HCT116 (cell line): ENCODE data around the gene FAM181A. TPM values are rescaled to one million over a fixed set of nuclear protein-coding genes. Genes with fewer than 3 reads are reported as not detected.

Experiments
- ATAC-seq: fragments of 200-7000 bp; cut with Tn5 transposase; 2 replicates; pipeline ENCODE4 v1.9.1; 2020; ENCODE audit warnings: mild to moderate bottlenecking, moderate library complexity
- BruUV-seq: library from RNA; stranded (reverse); fragments of 400-500 nt; replicated peaks from 2 replicates; lab custom pipeline; 2021; lab: Mats Ljungman, UMichigan
- CTCF ChIA-PET: fragments of 300-600 bp; sonication (Branson Sonifier 250); formaldehyde crosslinking; loops from one replicate; lab custom pipeline; 2021; ENCODE audit warnings: antibody characterized with exemption; lab: Charles Lee
- POLR2A ChIA-PET: fragments of 300-600, 350-600 bp; sonication (Branson Sonifier 250); formaldehyde crosslinking; loops from one replicate; lab custom pipeline; 2021; ENCODE audit warnings: antibody characterized with exemption; lab: Charles Lee
- RAD21 ChIA-PET, 2 experiments: fragments of 300-600 bp; sonication (Branson Sonifier 250); formaldehyde crosslinking; loops; one replicate each; lab custom pipeline; 2023; ENCODE audit warnings: low total read pairs in 2 of 2; ENCODE audit not compliant: uncharacterized antibody in 2 of 2, unreplicated experiment in 2 of 2, low non-redundant PET in 1 of 2; lab: Charles Lee
- DNase-seq: peaks from one replicate; pipeline ENCODE4 v3.0.0-alpha.2; 2010; ENCODE audit warnings: low read depth, low spot score
- H2AFZ ChIP-seq: fragments of 200-600 bp; shearing (Covaris generic), sonication (generic); 2 replicates; pipeline ENCODE4 v1.6.1; 2017; ENCODE audit warnings: low read depth, mixed run types, mixed read lengths, antibody characterized with exemption, low read length; ENCODE audit not compliant: poor library complexity, severe bottlenecking
- H3K27ac ChIP-seq: 2 replicates; pipeline ENCODE4 v1.5.1; 2012; ENCODE audit warnings: low read depth, low read length
- H3K27me3 ChIP-seq: fragments of 200-600 bp; sonication (generic); 2 replicates; pipeline ENCODE4 v1.6.1; 2016; ENCODE audit warnings: mixed run types, low read length, mixed read lengths; ENCODE audit not compliant: insufficient read depth
- H3K36me3 ChIP-seq, 2 experiments: fragments of 200-500 bp in 1 of 2; fragments of 200-600 bp in 1 of 2; sonication (Bioruptor generic) in 1 of 2; sonication (generic) in 1 of 2; 2 replicates each; pipeline versions ENCODE4 v1.5.1 to v1.6.1; 2014 to 2016; ENCODE audit warnings: low read length in 2 of 2, inconsistent platforms in 1 of 2, mixed read lengths in 1 of 2, mixed run types in 1 of 2; ENCODE audit not compliant: insufficient read depth in 2 of 2, control insufficient read depth in 1 of 2
- H3K4me1 ChIP-seq, 2 experiments: fragments of 200-600 bp in 1 of 2; sonication (generic) in 1 of 2; 2 replicates each; pipeline versions ENCODE4 v1.5.1 to v1.6.1; 2012 to 2017; ENCODE audit warnings: low read length in 2 of 2, inconsistent platforms in 1 of 2, mild to moderate bottlenecking in 1 of 2, mixed read lengths in 1 of 2, mixed run types in 1 of 2, moderate library complexity in 1 of 2; ENCODE audit not compliant: insufficient read depth in 2 of 2, control insufficient read depth in 1 of 2
- H3K4me2 ChIP-seq: fragments of 200-600 bp; sonication (generic); 2 replicates; pipeline ENCODE4 v1.6.1; 2017; ENCODE audit warnings: mixed run types, low read length, mixed read lengths
- H3K4me3 ChIP-seq, 2 experiments: fragments of 200-600 bp in 1 of 2; sonication (generic) in 1 of 2; replicated peaks in 1 of 2; 2 replicates each; pipeline ENCODE4 v1.5.1; 2011 to 2016; ENCODE audit warnings: low read length in 2 of 2, control low read depth in 1 of 2, low read depth in 1 of 2, mild to moderate bottlenecking in 1 of 2, mixed read lengths in 1 of 2, mixed run types in 1 of 2
- H3K79me2 ChIP-seq: fragments of 200-600 bp; sonication (generic); 2 replicates; pipeline ENCODE4 v1.6.1; 2017; ENCODE audit warnings: mild to moderate bottlenecking, mixed run types, low read length, moderate library complexity, mixed read lengths; ENCODE audit not compliant: insufficient read depth
- H3K9ac ChIP-seq: fragments of 200-600 bp; sonication (generic); 2 replicates; pipeline ENCODE4 v1.6.1; 2016; ENCODE audit warnings: low read length, mixed read lengths
- H3K9me2 ChIP-seq: fragments of 200-600 bp; sonication (generic), shearing (Covaris generic); 2 replicates; pipeline ENCODE4 v1.6.1; 2017; ENCODE audit warnings: mixed run types, mild to moderate bottlenecking, moderate library complexity; ENCODE audit not compliant: insufficient read depth
- H3K9me3 ChIP-seq, 2 experiments: fragments of 200-500 bp in 1 of 2; fragments of 200-600 bp in 1 of 2; sonication (Bioruptor generic) in 1 of 2; sonication (generic) in 1 of 2; 2 replicates each; pipeline ENCODE4 v1.6.1; 2014 to 2017; ENCODE audit warnings: low read length in 2 of 2, mixed read lengths in 2 of 2, inconsistent platforms in 1 of 2, low read depth in 1 of 2, mild to moderate bottlenecking in 1 of 2, mixed run types in 1 of 2, moderate library complexity in 1 of 2; ENCODE audit not compliant: control insufficient read depth in 1 of 2, insufficient read depth in 1 of 2
- H4K20me1 ChIP-seq: fragments of 200-600 bp; sonication (generic), shearing (Covaris generic); 2 replicates; pipeline ENCODE4 v1.6.1; 2017; ENCODE audit warnings: mixed run types, mild to moderate bottlenecking, moderate library complexity; ENCODE audit not compliant: insufficient read depth
- CEBPB ChIP-seq: IDR thresholded peaks from 2 replicates; pipeline ENCODE4 v1.6.1; 2012; ENCODE audit warnings: low read depth
- EGR1 ChIP-seq: IDR thresholded peaks from 2 replicates; pipeline ENCODE4 v1.6.1; 2012; ENCODE audit warnings: low read depth
- ELF1 ChIP-seq: IDR thresholded peaks from 2 replicates; pipeline ENCODE4 v1.6.1; 2012; ENCODE audit warnings: low read depth, borderline replicate concordance
- EZH2 ChIP-seq: fragments of 200-600 bp; sonication (generic); IDR thresholded peaks from 2 replicates; pipeline ENCODE4 v1.6.1; 2017; ENCODE audit warnings: antibody characterized with exemption, mixed run types
- JUND ChIP-seq: IDR thresholded peaks from 2 replicates; pipeline ENCODE4 v1.6.1; 2012
- SP1 ChIP-seq: IDR thresholded peaks from 2 replicates; pipeline ENCODE4 v1.6.1; 2012; ENCODE audit warnings: low read depth
- SRF ChIP-seq: IDR thresholded peaks from 2 replicates; pipeline ENCODE4 v1.6.1; 2012; ENCODE audit warnings: low read depth
- ZFX ChIP-seq: fragments of 450-650 bp; IDR thresholded peaks from 2 replicates; pipeline ENCODE4 v1.6.1; 2017
- intact Hi-C: fragments of 100-400 bp; cut with micrococcal nuclease; formaldehyde crosslinking; loops from 2 replicates; pipeline ENCODE4 v1.10.0; 2022
- total RNA-seq: library from RNA; stranded (reverse); gene quantifications from one replicate; pipeline ENCODE4 v1.2.1, GENCODE V29; 2021; ENCODE audit not compliant: unreplicated experiment
- TF ChIP-seq, protein P1 (sequence below): IDR thresholded peaks from 2 replicates; pipeline ENCODE4 v1.6.1; 2012
- TF ChIP-seq, protein P2 (sequence below): IDR thresholded peaks from 2 replicates; pipeline ENCODE4 v1.6.1; 2012

Gene FAM181A
- total RNA-seq, 1 experiment from 2014 or later = not detected

DNA sequence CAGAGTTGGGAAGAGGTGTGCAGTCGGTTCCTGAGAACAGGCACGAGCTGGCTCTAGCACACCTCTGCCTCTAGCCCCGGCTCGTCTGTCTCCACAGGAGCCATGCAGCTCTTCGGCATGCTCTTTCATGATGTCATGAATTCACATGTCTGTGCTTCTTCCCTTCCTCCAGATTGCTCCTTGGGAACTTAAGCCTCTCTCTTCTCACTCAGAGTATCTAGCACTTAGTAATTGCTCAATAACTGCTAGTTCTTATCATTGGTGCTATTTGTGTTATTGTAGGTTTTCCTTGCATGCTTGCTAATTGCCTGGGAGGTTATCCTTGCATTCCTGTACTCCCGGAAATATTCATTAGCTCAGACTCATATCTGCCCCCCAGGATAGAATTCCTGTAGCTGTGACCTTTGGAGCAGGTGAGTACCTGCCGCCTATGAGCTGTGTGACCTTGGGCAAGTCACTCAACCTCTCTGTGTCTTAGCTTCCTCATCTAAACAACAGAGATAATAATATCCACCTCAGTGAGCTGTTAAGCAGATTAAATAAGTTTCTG, 19.5 kb downstream of the FAM181A start:
- H3K36me3 ChIP-seq = no peaks in the 10 kb centered on the region
- H3K9me2 ChIP-seq = no peaks in the 10 kb centered on the region
- ChIA-PET RAD21 (no interaction called here), CTCF (interaction anchor here (1.0 to 1.8 kb wide), 2 partner anchors 10 to 190 kb away, joined by 5 to 6 read pairs; no protein-coding TSS in a partner anchor)
- DNase-seq = no peak
- peak; percentile 35 for ATAC-seq
- no peaks in the 10 kb centered on the region for H3K79me2 ChIP-seq
- H3K9ac ChIP-seq = no peak overlapping the region
- intact Hi-C loops = no loop called here
- peaks cover 11 to 41% of the 10 kb centered on the region in 2 experiments for H3K4me1 ChIP-seq
- H3K9me3 ChIP-seq = no peaks in the 10 kb centered on the region
- no peaks in the 10 kb centered on the region for H3K27me3 ChIP-seq
- BruUV-seq = no TSS peak
- H3K4me3 ChIP-seq = no peak overlapping the region
- TF ChIP-seq EZH2 (no peak), ELF1 (no peak), JUND (no peak), EGR1 (no peak)
- TF ChIP-seq, protein P1, sequence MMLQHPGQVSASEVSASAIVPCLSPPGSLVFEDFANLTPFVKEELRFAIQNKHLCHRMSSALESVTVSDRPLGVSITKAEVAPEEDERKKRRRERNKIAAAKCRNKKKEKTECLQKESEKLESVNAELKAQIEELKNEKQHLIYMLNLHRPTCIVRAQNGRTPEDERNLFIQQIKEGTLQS = no peak
- TF ChIP-seq, all 23 proteins: peak for 0
- Histone ChIP-seq H3K4me2 (peak overlapping the region; percentile 34), H2AFZ (peak overlapping the region; percentile 29), H3K27ac (no peak overlapping the region), H4K20me1 (no peaks in the 10 kb centered on the region)
- POLR2A ChIA-PET = interaction anchor here (1.5 kb wide), 1 partner anchor 12 kb away, joined by 6 read pairs; no protein-coding TSS in a partner anchor

DNA sequence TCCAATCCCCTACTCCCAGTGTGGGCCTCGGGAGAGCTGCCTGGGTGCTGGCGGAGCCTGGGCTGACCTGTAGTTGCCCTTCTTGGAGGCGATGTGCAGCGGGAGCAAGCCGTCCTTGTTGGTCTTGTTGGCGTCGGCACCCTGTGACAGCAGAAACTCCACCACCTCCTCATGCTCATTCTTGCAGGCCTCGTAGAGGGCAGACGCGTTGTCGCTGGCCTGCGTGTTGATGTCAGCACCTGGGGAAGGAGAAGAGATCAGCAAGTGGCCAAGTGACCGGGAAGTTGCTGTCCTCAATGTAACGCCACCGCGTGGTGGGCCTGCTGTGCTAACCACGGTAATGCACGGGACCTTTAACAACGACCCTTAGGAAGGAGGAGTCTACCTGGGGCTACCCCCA, 20.1 kb downstream of the FAM181A start:
- no peaks in the 10 kb centered on the region for H3K9me2 ChIP-seq
- intact Hi-C loops = no loop called here
- no peaks in the 10 kb centered on the region for H4K20me1 ChIP-seq
- POLR2A ChIA-PET = interaction anchor here (1.5 kb wide), 1 partner anchor 12 kb away, joined by 6 read pairs; no protein-coding TSS in a partner anchor
- H2AFZ ChIP-seq = no peak overlapping the region
- no peak overlapping the region for H3K27ac ChIP-seq
- RAD21 ChIA-PET = no interaction called here
- no TSS peak for BruUV-seq
- TF ChIP-seq SRF (no peak), ZFX (no peak), SP1 (no peak), CEBPB (no peak)
- TF ChIP-seq, protein P2, sequence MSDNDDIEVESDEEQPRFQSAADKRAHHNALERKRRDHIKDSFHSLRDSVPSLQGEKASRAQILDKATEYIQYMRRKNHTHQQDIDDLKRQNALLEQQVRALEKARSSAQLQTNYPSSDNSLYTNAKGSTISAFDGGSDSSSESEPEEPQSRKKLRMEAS = no peak
- TF ChIP-seq, protein P1 = no peak
- no peak overlapping the region for H3K9ac ChIP-seq
- ATAC-seq (no peak), DNase-seq (no peak)
- H3K9me3 ChIP-seq = no peaks in the 10 kb centered on the region
- no peak overlapping the region for H3K4me2 ChIP-seq
- no peak overlapping the region for H3K4me3 ChIP-seq
- no peaks in the 10 kb centered on the region for H3K79me2 ChIP-seq
- CTCF ChIA-PET = no interaction called here
- H3K36me3 ChIP-seq = no peaks in the 10 kb centered on the region
- H3K27me3 ChIP-seq = no peaks in the 10 kb centered on the region
- H3K4me1 ChIP-seq = peaks cover 11 to 41% of the 10 kb centered on the region in 2 experiments; a peak in 3 of 4 replicates
